ENCODE data around the gene PROM1. TPM values are rescaled to one million over a fixed set of nuclear protein-coding genes. Genes with fewer than 3 reads are reported as not detected.

PROM1 gene
- polyA plus RNA-seq, 12 donors = 25.9 to 67.7 (median 55.3) TPM; not detected in 1

DNA sequence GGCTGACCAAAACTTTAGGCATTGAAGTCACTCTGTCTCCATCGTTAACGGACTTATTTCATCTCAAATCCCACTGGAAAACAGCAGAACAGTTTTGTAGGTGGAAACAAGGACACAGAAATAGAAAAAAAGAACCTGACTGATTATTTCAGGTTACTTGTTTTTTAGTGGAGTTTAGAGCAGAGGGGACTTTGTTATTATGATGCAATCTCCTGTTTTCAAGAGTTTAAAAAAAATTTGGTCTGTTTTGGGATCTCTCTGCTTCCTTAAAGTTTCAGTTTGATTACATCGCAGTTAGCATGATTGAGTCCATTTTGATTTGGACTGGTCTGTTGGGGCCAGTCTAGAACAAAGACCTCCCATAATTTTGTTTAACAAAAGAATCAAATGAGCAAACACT lies 13.6 kb downstream of the PROM1 start:
- no peak for DNase-seq

DNA sequence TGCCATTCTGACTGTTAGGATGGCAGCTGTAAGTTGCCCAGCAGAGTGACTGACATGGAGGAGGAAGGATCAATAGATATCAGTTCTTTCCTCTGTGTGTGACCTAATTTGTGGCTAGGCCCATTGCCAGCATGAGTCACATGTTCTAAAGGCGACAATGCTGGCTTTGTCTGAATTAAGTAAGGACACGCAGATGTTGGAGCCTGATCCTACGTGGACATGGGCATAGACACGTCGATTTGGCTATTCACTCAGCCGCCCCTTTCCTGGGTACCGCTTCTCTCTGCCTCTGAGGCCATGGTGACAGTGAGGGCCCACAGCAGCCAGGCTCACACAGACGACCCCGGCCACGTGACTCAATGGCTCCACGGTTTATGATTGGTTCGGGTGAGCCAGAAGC lies 16.3 kb downstream of the PROM1 start:
- DNase-seq = no peak

DNA sequence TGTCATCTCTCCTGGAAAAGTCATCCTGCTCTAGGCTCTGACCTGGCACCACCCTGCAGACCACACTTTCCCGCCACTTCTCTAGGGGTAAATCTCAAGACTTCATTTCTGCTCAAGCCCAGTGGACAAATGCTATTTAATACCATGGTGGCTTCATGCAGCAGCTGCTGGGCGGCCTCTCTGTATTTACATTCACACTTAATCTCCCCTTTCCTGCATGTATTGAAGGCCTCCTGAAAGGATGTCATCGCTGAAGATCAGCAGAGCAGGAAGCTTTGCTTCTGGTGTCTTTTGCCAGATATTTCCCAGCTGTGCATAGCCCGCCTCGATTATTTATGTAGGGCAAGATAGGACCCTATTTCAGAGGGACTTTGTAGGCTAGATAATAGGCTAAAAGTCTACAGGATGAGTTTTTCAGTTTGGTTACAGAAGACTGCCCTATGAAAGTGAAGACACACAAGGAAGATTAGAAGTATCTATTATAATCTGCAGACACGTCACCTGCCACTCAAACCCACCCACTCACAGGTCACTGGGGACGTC lies 17.2 kb downstream of the PROM1 start:
- no peak for DNase-seq

DNA sequence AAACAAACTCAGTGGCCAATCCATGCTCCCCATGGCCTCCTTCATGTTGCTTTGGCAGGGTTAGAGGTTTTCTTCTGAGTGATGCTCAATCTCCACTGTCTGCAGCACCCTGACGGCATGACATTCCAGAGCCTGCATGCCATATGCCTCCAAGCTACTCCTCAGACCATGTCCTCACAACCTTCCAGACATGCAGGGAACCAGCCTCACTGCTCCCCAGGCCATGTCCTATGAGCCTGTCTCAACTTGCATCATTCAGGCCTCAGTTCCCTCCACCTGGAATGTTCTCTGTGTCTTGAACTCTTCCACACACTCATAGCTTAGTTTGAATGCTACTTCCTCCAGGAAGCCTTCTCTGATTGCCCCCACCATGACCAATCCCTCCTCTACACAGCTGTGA lies 18.8 kb downstream of the PROM1 start:
- no peak for DNase-seq

DNA sequence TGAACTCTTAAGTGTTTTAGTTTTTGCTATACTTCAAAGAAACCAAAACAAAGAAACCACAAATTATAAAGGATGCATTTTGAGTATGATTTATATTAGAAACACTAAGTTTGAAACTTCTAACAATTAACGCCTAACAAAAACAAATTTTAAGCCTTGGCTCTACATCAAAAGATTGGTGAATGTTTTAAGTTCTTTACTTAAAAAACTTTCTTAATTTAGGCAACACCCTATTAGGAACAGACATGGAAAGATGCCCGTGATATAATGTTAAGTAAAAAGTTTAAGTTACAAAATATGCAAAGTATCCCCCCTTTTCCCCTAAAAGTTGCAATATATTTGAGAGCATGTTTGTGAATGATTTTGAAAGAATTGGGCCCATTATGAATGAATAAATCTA lies 21.2 kb downstream of the PROM1 start:
- DNase-seq = no peak

DNA sequence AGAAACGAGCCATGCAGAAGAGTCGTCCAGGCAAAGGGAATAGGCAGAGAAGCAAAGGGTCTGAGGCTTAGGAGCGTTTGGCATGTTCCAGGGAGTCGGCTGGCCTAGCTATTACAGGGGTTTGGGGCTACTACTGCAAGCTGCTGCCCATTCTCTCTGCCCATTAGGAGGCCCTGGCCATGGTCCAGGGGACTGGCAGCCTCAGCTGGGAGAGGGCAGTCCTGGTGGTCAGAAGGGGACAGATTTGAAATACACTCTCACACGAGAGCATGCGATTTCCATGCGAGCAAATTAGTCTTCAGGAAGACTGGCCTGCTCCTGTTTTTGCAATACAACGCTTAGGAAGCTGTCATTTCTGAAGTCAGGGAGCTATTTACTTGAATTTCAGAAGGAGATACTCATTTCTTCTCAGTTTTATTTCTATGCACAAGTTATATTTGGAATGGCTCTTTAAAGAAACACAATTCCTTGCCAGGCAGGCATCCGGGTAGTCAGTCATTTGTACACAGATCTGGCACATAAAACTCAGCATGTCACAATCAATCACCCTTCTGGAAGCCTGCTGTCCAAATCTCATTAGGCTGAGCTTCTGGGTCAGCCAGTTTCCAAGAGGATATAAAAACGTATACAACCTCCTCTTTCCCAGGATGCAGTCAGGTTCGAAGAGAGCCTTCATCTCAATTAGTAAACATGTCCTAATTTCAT lies 27.0 kb downstream of the PROM1 start:
- no peak for DNase-seq

DNA sequence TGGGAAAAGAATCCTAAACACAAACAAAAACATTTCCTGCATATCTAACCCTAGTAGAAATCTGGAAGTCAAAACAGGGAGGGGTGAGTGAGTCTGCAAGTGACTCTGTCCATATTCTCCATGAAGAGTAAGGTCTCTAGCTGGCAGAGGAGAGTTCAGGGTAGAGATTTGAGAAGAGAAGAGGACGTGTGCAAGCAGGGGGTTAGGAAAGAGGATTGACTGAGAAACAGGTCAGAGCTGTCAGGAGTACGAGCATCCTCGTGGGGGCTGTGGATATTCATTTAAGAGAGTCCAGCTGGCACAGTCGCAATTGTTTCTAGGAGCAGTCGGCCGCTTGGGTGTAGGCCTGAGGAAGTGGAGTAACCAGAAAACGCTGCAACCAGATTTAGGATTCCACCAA lies 27.9 kb downstream of the PROM1 start:
- no peak for DNase-seq

DNA sequence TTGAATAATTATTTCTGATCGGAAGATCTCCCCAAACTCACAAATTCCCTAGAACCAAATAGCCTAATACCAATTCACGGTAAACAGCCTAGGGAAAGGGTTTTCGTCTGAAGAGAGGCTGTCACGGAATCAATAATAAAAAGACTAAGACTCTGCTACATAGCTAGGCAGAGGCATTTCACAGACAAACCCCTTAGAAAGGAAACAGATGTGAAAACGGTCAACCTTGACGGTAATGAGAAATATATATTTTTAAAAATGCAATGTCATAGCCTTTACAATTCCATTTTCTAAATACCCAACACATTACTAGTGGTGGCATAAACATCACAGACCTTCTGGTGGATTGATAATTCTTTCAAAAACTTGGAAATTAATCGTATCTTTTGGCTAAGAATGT lies 28.4 kb downstream of the PROM1 start:
- no peak for DNase-seq

DNA sequence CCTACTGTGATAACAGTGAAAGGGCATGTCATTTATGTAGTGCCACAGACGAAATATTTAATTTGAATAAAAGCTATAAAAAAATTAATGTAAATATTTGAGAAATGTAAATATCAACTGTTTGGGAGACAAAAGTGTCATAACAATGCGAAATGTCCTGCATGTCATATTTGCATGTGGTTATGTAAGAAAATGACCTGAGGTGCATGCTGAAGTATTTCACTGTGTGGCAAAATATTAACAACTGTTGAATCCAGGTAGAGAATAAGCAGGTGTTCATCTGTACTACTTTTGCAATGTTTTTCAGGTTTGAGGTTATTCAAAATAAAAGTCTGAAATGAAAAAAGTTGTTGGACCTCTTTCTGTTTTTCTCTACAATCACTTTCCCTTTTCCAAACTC lies 30.9 kb downstream of the PROM1 start:
- DNase-seq = no peak

DNA sequence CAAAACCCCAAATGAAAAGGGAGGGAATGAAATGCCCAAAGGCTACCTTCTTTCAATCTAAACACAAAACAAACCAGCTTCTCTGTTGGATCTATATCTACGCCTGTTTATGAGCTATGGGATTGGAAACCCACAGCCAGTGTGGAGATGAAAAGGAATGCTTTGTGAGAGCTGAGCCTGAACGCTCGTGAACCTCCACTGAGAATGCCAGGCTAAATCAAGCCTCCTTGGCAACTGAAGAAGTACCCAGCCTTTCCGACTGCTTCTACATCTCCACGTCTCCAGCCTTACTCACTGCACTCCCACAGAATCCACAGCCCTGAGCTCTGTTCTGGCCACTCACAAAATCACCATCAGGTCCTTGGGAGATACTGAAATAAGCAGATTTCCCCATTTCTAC lies 31.8 kb downstream of the PROM1 start:
- DNase-seq = no peak

DNA sequence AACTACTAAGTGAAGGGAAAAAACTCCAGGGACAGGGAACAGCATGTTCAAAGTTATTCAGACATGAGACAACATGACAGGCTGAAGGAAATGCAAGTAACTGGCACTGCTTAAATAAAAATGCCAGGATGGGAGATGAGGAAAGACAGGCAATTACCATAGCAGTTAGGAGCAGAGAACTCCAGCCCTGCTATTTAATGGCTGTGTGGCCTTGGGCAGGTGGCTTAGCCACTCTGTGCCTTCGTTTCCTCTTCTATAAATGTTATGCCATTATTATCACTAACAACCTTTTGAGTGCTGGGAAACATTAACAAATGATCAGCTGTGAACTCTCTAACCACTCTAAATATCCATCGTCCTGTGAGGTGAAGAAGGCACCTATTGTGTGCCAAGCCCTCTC lies 32.7 kb downstream of the PROM1 start:
- DNase-seq = no peak

DNA sequence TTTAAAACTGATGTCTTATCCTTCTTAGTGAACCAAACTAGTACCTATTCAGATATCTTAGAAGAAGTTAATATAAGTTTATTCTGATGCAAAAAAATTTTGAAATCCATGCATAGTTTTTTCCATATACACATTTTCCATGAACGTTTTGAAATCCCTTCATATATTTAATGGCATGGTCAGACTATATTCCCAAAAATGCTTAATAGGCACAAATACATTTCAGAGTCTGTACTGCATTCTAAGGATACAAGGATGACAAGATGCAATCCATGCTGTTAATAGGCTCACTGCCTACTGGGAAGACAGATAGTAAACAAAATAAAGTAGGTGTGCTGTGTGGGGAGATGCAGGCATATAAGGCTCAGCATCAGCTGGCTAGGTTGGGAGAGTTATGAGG lies 33.2 kb downstream of the PROM1 start:
- no peak for DNase-seq

DNA sequence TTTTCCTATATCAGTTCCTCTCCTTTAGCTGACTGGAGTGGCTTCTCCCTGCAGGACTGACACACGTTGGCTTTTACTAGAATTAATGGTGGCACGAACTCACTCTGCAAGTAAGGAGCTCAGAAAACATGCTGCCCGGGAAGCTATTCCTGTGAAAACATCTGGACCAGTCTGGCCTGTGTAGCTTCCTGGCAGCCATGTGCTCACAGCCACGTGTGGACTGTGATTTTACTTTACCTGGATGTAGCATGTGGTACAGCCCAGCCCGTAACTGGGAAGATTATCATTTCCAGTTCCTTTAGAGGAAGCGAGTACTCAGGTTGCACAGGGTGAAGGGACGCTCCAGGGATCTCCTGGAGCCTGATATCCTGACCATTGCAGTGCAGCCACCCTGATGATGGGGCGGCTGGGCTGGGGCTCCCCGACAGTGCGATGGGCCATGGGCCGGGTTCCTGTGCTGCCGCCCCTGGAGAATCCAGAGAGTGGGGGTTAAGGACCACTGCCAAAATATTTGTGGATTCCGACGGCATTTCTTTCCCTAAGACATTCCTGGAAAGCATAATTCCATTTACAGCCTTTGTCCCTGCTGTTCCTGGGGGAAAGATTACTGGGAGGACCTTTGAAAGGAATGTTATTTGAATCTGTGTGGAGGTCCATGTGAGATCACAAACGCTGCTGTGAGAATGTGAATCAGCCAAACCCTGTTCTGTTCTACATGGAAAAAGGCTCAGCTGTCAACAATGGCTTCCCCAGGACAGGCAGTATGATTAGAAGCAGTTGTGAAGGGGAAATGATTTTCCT lies 35.0 kb downstream of the PROM1 start:
- DNase-seq = no peak

DNA sequence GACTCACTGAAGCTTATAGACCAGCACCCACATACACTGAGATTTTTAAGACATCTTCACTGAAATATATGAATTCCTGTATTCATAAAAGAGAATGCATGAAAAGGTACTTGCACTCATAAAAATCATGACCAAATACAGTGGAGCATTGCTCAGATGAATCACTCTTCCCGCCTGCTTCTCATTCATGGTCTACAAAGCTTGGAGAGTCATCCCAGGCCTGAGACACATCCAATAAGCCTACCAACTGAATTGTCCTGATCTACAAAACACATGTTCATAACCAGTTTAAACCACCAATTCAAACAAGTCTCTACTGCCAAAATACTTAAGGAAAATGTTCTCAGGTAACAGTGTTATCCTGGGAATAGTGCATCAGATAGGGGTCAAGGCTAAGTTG lies 38.1 kb downstream of the PROM1 start:
- no peak for DNase-seq

DNA sequence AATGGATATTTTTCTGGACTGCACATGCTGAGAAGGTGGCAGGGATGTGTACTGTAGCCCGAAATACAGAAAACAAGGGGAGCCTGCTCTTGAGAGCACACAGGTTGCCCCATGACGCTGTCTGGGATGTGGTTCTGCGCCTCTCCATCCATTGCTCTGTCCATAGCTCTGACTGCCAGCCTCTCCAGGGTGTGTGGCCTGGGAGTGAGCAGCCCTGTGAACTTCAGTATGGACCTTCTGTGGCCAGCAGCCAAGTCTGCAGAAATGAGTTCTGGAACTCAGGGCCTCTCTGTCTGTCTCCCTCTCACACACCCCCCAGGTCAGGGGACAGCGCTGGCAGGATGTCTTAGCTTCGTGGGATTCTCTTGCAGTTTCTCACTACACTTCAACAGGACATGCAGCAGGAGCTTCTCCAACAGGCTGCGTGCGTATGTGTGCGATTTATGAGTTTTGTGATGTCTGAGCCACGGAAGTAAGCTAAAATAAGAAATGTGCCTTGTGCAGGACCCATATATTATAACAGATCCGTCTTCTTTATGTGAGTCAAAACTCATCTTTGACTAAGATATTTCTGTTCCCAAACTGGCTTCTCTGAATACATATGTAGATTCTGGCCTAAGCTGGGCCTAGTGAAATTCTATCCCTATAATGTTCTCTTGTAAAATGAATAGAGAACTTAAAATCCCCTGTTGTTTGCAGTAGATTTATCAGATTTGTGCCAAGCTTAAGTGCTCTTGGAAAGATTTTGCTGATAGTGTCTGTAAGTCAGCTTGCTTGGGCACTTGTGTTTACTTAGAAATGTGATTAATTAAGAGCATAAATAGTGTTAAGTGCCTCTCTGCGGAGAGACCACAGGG lies 40.0 kb downstream of the PROM1 start:
- no peak for DNase-seq

DNA sequence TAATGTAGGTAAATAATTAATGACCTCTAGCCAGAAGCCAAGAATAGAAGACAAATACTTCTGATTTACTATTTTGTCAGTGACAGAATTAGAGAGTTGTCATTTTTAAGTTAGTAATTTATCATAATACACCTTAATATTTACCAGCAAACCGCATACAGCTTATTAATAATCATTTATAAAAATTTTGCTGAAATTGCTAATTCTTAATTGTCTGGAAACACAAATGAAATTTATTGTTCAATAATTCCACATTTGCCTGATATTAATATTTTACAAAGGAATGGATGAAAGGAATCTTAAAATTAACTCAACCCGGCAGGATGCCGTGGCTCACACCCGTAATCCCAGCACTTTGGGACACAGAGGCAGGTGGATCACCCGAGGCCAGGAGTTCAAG lies 44.7 kb downstream of the PROM1 start:
- no peak for DNase-seq

DNA sequence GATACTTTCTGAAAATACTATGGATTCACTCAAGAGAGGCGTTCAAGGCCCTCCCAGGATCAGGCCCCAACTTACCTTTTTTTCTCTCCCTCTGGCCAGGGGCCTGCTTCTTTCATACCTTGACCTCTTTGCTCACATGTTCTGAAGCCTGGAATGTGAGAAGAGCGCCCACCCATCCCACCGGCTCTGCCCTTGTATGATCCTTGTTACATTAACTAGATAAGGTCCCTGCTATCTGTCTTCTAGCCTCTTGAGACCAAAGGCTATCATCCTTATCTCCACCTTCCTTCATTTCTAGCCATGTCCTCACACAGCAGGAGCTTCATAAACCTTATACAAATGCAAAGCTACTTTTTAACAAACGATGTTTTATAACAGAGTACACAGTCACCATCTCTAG lies 45.9 kb downstream of the PROM1 start:
- DNase-seq = no peak

DNA sequence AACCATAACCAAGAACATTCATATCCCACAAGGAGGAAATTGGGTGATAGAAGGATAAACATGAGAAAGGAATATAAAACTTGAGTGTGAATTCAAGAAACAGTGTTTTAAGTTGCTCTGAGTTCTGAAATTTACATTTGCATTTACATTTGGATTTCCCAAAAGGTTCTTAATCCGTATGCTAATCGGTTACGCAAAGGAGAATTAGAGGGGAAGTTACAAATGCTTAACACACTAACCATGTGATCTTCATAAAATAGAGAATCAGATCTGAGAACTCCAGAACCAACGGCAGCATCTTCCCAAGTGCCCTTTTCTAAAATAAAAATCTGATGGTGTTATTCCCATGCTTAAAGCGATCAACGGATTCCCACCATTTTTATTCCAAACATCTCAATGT lies 48.0 kb downstream of the PROM1 start:
- DNase-seq = no peak

DNA sequence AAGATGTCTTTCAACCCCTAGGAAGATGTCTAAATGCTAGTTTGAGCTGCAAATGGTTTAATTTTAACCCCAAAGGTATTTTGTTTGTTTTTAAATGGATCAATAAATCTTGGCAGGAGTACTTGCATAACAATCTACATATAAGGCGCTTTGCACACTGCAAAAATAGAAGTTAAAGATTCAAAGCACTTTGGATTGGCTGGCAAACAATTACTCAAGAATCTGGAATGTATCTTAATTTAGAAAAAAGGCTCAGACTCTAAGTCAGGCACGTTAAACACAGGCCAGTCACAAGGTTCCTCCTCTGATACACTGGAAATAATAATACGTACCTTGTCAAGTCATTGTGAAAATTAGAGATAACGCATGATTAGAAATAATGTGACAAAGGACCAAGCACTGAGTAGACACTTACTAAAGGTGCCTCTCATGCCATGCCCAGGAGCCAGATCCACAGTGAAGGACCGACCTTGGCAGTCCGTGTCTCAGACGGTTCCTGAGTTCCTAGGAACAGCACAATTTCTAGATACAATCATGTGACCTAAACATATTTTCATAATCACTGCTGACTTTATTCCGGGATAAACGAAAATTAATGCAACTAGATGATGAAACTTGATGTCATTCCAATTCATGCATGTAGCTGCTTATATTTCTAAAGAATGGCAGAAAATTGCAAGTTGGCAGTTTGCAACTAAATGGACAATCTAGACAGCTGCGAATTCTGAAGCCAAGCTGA lies 49.6 kb downstream of the PROM1 start:
- no peak for DNase-seq

DNA sequence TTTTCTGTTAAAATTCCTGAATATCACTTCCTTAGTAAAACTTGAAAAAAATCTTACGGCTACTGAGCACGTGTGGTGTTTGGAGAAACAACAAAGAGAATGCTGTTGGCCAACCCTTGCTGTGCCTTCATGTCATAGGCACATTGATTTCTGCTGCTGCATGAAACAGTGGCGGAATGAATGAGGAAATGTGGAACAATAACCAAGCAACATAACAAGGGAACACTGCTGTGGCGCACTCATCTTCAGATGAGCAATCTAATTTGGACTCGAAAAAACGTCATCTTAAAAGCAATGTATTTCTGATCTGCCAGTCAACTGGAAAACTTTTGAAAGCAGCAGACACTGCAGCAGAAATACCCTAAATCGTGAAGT lies 51.4 kb downstream of the PROM1 start:
- DNase-seq = no peak

DNA sequence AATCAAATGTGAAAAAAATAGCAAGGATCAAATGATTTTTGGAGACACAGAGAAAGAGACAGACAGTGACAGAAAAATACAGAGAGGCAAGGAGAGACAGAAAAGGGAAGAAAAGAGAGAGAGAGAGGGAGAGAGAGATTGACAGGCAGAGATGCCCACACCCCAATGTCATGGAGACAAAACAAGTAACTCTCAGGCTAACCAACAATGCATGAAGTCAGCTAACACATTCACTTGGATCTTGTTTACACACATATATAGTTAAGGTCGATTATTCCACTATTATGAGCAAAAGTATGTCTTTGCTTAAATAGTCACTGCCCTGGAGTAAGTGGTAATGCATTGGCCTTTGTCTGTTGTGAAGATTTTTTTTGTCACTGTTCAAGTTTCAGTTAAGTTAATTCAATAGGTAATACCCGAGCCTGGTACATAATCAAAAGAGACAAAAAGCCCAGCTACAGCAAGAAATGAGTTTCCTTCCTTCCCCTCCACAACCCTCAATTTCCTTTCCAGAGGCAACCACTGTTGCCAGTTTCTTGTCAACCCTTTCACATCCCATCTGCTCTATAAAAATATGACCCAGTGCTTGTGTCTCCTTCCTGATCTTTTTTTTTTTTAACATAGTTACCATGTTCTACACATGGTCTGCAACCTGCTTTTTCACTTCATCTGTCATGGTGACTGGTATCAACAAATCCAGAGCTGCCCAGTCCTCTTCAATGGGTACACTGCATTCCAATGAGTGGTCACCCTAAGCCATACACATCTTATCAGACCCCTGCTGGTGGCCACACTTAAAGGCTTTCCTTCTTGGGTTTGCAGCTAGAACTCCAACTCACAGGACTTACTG lies 52.1 kb downstream of the PROM1 start:
- DNase-seq = no peak

All from muscle of arm (tissue), 12 donors.